ENCODE results near the gene ADGRB2. TPM values are rescaled to one million over a fixed set of nuclear protein-coding genes. Genes with fewer than 3 reads are reported as not detected.
A peak's percentile ranks its signal among the peaks of the same experiment; 100 is the strongest.

ADGRB2 gene
- total RNA-seq, 1 donor from 2014 or later: 0.40 TPM

DNA sequence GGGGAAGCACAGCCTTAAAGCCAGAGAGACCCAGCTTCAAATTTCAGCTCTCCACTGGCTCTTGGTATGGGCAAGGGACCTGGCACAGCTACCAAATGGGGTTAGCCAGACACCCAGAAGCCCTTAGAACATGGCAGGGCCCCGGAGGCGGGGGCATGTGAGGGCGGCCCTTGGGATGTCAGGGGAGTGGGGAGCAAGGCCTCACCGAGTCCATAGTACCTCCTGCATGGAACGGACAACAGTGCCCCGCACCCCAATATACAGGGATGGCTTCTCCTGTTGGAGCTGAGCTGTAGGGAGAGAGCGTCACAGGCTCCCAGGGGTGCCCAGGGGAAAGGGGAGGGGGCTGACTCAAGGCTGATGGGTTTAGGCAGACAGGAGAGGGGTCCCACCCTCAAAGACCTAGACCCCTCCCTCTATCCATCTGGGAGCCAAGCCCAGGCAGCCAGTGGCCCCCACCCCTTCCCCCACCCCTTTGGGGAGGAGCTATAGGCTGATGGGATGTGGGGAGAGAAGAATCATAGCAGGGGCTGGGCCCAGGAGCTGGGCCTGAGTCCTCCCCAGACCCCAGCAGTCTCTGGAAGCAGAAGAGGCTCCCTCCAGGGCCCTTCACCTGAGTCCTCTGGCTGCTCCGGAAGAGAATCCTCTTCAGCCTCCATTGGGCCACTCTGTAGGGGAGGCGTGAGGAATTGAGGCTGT is 35.2 kb upstream of the ADGRB2 start:
- no peaks in the 10 kb centered on the region for H3K36me3 Mint-ChIP-seq (ENCODE audit: low read depth)
- peaks cover 10% of the 10 kb centered on the region for H3K4me1 Mint-ChIP-seq
- DNase-seq: no peak
- intact Hi-C loops (cut with micrococcal nuclease): no loop called here
- H3K27ac Mint-ChIP-seq: no peak overlapping the region
- peaks cover 10% of the 10 kb centered on the region for H3K27me3 Mint-ChIP-seq
- H3K9me3 Mint-ChIP-seq: no peaks in the 10 kb centered on the region
- H3K4me3 Mint-ChIP-seq: no peak overlapping the region

DNA sequence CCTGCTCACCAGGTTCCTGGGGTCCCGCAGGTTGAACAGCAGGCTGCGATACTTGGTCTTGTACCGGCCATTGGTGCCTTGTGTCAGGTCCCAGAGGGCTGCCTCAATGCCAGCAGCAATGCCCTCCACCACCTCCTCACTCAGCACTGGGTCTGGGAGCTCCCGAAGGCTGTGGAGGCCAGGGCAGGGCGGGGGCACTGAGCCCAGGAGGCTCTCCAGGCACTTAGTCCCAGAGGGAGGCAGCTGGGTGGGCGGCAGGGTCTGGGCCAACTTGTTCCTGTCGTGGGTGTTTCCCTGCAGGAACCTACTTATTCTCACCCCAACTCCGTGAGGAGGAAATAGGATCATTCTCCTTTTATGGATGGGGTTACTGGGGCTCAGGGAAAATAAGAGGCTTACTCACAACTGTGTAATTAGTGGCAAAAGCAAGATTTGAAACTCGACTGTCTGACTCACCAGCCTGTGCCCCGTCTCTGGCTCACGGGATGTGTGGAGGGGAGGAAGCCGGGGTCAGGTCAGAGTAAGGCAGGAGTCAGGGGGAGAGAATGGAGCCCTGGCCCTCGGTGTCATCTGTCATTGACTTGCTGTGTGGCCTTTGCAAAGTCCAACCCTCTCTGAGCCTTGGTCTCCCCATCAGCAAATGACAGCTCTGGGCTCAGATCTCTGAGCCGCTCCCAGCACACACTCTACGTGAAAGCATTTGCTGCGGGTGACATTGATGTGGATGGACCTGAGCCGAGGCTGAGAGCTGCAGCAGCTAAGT is 34.5 kb upstream of the ADGRB2 start:
- H3K27ac Mint-ChIP-seq: peak overlapping the region; percentile 63
- H3K27me3 Mint-ChIP-seq: peaks cover 9% of the 10 kb centered on the region
- no peaks in the 10 kb centered on the region for H3K9me3 Mint-ChIP-seq
- no peak for DNase-seq
- peaks cover 10% of the 10 kb centered on the region for H3K4me1 Mint-ChIP-seq
- intact Hi-C loops (cut with micrococcal nuclease): no loop called here
- no peak overlapping the region for H3K4me3 Mint-ChIP-seq
- no peaks in the 10 kb centered on the region for H3K36me3 Mint-ChIP-seq (ENCODE audit: low read depth)

DNA sequence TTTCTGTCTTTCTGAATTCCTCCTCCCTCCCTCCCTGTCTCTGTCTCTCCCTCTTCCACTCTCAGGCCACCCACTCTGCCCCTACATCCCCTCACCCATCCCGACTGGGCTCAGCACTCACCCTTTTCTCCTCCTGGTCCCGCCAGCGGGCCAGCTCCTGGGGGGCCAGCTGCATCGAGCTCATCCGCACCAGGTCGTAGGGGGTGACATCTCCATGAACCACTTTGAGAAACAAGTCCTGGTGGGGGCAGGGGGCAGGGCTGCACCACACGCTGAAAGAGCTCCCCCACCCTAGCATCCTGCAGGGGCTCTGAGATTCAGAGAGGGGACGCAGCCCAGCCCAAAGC is 33.9 kb upstream of the ADGRB2 start:
- peaks cover 7% of the 10 kb centered on the region for H3K27me3 Mint-ChIP-seq
- no peaks in the 10 kb centered on the region for H3K36me3 Mint-ChIP-seq (ENCODE audit: low read depth)
- intact Hi-C loops (cut with micrococcal nuclease): no loop called here
- no peak overlapping the region for H3K27ac Mint-ChIP-seq
- peaks cover 7% of the 10 kb centered on the region for H3K4me1 Mint-ChIP-seq
- no peak for DNase-seq
- H3K9me3 Mint-ChIP-seq: no peaks in the 10 kb centered on the region
- no peak overlapping the region for H3K4me3 Mint-ChIP-seq

DNA sequence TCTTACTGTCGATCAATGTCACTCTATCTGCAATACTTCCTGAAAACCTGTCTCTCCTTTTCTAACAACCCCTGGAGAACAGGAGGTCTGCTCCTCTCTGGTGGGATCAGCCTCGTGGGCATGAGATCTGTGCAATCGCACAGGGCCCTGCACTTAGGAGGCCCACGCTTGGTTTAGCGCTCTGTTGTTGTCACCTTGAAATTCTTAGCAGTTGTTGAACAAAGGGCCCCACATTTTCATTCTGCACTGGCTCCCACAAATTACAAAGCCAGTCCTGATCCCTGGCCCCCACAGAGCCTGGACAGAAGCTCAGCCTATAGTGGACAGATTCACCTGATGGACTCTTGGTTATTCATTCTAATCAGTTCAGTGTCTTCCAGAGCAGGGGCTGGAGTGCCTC is 33.1 kb upstream of the ADGRB2 start:
- intact Hi-C loops (cut with micrococcal nuclease): no loop called here
- DNase-seq: no peak
- no peak overlapping the region for H3K4me3 Mint-ChIP-seq
- H3K27me3 Mint-ChIP-seq: peaks cover 5% of the 10 kb centered on the region
- no peaks in the 10 kb centered on the region for H3K9me3 Mint-ChIP-seq
- peaks cover under 1% of the 10 kb centered on the region for H3K4me1 Mint-ChIP-seq
- H3K27ac Mint-ChIP-seq: no peak overlapping the region
- H3K36me3 Mint-ChIP-seq (ENCODE audit: low read depth): no peaks in the 10 kb centered on the region

DNA sequence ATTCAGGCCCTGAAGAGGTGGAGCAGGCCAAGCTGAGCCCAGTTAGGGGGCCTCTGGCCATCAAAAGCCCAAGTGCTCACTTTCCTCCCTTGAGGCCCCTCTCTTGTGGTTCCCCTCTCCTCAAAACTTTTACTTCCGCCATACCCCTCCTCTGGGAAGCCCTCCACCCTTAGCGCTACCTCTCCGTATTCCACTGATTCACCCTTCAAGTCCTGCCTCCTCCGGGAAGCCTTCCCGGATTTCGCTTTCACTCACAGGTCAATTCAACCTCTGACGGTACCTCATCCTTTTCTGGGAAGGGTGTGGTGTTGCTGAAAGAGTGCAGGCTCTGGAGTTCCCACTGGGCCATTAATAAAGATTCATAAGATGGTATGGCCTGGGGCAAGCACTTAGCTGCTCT is 32.6 kb upstream of the ADGRB2 start:
- Mint-ChIP-seq H3K9me3 (no peaks in the 10 kb centered on the region), H3K27ac (no peak overlapping the region), H3K27me3 (peaks cover 7% of the 10 kb centered on the region), H3K4me3 (no peak overlapping the region), H3K4me1 (no peaks in the 10 kb centered on the region), H3K36me3 (ENCODE audit: low read depth) (no peaks in the 10 kb centered on the region)
- intact Hi-C loops (cut with micrococcal nuclease): no loop called here
- DNase-seq: no peak

DNA sequence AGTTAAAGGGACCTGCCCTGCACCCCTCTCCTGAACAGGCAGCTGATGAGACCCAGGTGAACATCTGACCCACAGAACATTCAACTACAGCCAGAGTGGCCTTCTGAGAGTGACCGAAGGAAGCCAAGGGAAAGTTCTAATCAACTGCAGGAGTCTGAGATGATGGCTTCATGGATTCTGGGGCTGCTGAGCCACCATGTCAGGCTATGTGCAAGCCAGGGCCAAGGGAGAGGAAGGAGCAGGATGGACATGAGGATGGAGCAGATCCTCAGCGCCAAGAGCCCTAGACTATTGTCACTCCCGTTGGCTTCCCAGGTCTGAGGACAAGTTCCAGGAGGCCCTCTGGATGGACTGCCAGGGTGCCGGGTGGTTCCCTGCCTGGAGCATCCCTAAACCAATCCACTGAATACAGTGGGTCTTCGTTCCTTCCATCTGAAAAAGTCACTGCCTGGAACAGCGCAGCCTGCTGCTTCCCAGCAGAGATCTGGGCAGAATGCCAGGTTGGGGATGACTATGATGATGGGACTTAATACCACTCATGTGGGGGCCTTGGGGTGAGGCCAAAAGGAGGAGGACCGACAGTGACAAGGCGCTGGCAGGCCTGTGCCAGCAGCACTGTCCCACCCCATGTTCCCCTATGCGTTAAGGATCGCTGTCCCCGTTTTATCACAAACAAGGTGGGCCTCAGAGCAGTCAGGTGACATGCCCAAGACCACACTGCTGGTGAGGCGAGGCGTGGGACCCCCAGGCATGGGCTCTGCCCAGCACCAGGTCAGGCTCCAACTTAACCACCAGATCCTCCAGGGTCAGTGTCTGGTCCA is 31.9 kb upstream of the ADGRB2 start:
- Mint-ChIP-seq H3K9me3 (no peaks in the 10 kb centered on the region), H3K4me1 (no peaks in the 10 kb centered on the region), H3K27me3 (peaks cover 7% of the 10 kb centered on the region), H3K27ac (no peak overlapping the region), H3K4me3 (no peak overlapping the region), H3K36me3 (ENCODE audit: low read depth) (no peaks in the 10 kb centered on the region)
- intact Hi-C loops (cut with micrococcal nuclease): no loop called here
- no peak for DNase-seq

DNA sequence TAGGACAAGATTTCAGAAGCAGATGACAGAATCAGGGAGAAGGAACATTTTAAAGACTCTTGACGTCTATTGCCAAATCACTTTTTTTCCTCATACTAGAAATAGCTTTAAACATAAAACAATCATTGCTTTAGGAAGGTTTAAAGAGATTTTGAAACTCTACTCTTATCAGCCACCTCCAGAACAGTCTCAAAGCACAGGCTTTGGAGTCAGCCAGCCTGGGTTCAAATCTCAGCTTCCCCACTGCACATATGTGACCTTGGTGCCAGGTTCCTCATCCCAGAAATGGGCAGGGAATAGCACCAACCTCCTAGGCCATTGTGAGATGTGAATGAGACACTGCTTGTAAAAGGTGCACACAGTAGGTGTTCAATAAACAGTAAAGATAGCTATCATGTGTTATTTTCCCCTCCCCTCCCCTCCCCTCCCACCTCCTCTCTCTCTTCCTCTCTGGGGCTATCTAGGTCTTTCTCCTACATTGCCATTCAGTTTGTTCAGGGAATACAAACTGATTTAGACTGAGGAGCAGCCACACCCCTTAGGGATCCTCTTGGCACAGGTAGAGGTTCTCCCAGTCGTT is 31.0 kb upstream of the ADGRB2 start:
- H3K36me3 Mint-ChIP-seq (ENCODE audit: low read depth): no peaks in the 10 kb centered on the region

DNA sequence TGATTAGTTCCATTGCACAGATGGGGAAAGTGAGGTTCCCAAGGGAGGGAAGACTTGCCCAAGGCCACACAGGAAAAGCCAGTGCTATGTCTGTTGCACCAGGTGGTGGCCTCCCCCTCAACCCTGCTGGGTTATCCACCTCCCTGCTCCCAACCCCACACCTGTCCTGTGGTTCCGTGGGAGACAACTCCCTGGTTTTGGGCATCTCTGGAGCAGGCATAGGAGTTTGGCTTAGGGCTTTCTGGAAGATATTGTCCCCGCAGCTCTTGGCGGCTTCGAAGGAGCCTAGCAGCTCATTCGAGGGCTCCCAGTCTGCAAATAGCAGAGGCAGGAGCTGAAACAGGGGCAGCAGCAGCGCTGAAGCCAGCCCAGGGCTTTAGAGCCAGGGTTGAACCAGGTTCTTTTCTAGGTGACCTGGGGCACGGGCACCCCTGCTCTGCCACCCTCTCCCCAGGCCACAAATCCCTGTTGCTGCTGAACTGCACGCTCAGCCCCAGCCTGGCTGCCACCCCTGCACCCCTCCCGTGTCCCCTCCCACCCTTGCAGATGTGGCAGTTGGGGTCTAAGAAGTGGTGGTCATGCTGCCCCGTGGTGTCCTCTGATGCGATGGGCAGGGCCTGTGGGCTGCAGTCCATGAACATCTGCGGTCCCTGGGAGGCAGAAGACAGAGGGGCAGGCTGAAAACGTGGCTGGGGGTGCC is 29.6 kb upstream of the ADGRB2 start:
- peaks cover 7% of the 10 kb centered on the region for H3K27me3 Mint-ChIP-seq
- H3K36me3 Mint-ChIP-seq (ENCODE audit: low read depth): no peaks in the 10 kb centered on the region
- DNase-seq: no peak
- intact Hi-C loops (cut with micrococcal nuclease): no loop called here
- H3K9me3 Mint-ChIP-seq: no peaks in the 10 kb centered on the region
- H3K4me1 Mint-ChIP-seq: peaks cover 5% of the 10 kb centered on the region
- no peak overlapping the region for H3K27ac Mint-ChIP-seq
- H3K4me3 Mint-ChIP-seq: no peak overlapping the region

More for the DNA sequence above, 31.0 kb upstream of the ADGRB2 start:
- Mint-ChIP-seq H3K4me3 (no peak overlapping the region), H3K4me1 (no peaks in the 10 kb centered on the region), H3K9me3 (no peaks in the 10 kb centered on the region), H3K27ac (no peak overlapping the region), H3K27me3 (peaks cover 7% of the 10 kb centered on the region)
- DNase-seq: no peak
- intact Hi-C loops (cut with micrococcal nuclease): no loop called here

DNA sequence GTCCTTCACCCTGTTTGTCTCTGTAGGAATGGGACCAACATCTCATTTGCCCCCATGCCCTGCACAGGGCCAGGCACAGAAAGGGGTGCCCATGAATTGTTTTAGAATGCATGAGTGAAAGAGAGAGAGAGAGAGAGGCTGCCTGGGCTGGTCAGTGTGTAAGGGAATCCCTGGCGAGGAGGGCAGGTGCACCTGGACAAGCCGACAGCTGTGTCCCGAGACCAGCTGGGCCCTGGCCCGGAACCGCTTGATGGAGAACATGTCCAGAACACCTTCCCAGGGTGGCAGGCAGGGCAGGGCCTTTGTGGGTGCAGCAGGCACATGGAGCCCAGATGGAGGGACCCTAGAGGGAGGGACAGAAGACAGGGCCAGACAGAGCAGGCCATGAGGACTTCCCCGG is 28.9 kb upstream of the ADGRB2 start:
- no peaks in the 10 kb centered on the region for H3K36me3 Mint-ChIP-seq (ENCODE audit: low read depth)
- intact Hi-C loops (cut with micrococcal nuclease): no loop called here
- no peak overlapping the region for H3K4me3 Mint-ChIP-seq
- H3K4me1 Mint-ChIP-seq: peaks cover 7% of the 10 kb centered on the region
- H3K9me3 Mint-ChIP-seq: no peaks in the 10 kb centered on the region
- H3K27me3 Mint-ChIP-seq: peaks cover 7% of the 10 kb centered on the region
- DNase-seq: no peak
- no peak overlapping the region for H3K27ac Mint-ChIP-seq

DNA sequence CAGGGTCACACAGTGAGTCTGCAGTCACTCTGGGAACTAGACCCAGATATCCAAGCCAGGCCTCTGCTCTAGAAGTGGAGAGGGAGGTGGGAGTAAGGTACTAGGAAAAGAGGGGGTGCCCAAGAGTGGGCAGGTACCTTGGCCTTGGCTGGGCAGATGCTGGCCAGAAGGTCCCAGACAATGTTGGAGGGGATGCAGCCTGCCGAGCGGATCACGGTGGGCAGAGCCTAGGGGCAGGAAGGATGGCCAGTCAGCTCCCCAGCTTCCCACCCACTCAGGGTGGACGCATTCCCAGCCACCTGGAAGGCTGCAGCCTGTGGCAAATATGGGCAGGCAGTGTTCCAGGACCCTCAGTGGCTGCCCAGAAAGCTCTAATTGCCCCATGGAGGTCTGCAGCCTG is 28.4 kb upstream of the ADGRB2 start:
- Mint-ChIP-seq H3K4me3 (no peak overlapping the region), H3K27ac (no peak overlapping the region), H3K36me3 (ENCODE audit: low read depth) (no peaks in the 10 kb centered on the region), H3K9me3 (no peaks in the 10 kb centered on the region), H3K4me1 (peaks cover 12% of the 10 kb centered on the region), H3K27me3 (peaks cover 7% of the 10 kb centered on the region)
- intact Hi-C loops (cut with micrococcal nuclease): no loop called here
- no peak for DNase-seq

DNA sequence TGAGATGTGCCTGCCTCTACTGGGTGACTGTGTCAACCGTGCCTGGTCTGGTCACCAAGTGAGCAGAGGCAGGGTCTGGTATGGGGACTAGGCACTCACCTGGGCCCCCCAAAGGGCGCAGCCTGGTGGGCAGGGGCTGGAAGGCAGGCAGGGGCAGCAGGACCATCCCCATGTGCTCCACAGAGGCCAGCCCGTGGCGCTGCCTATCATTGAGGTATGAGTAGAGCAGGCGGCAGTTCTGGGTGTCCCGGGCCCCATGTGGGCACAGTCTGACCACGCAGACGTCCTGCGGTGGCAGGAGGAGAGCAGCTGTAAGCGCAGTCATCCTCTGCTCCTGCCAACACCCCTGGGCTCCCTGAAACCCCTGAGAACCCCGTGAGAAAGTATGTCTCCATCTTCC is 28.0 kb upstream of the ADGRB2 start:
- H3K27me3 Mint-ChIP-seq: peaks cover 7% of the 10 kb centered on the region
- H3K9me3 Mint-ChIP-seq: no peaks in the 10 kb centered on the region
- H3K27ac Mint-ChIP-seq: no peak overlapping the region
- no peaks in the 10 kb centered on the region for H3K36me3 Mint-ChIP-seq (ENCODE audit: low read depth)
- H3K4me1 Mint-ChIP-seq: peaks cover 13% of the 10 kb centered on the region
- no peak for DNase-seq
- intact Hi-C loops (cut with micrococcal nuclease): no loop called here
- H3K4me3 Mint-ChIP-seq: no peak overlapping the region

DNA sequence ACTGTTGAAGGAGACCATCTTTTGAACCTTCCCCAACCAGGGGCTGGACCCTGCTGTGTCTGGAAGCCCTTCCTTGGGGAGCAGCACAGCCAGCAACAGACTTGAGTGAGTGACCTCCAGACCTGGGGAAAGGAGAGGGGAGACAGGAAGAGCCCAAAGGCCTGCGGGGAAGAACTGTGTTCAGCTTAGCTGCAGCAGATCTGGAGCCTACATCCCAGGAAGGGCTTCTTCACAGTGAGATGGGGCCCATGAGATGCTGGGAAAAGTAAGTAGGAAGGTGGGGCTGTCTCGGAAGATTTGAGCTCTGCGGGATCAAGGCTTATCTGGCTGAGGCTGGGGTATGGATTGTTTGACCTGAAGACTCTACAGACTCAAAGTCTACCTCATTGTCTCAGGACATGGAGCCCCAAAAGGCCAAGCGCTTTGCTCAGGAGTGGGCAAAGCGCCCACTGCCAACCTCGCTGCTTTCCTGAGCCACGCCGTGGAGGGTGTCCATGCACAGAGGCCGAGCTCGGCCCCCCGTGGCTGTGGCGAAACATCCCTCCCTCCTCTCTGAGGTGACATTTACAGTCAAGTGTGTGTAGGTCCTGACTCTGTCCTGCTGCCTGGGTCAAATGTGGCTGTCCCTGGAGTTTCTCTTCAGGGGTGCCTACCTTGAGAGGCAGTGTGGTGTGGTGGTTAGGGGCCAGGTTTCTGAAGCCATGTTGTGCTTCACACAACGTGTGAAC is 27.2 kb upstream of the ADGRB2 start:
- Mint-ChIP-seq H3K27ac (no peak overlapping the region), H3K36me3 (ENCODE audit: low read depth) (no peaks in the 10 kb centered on the region), H3K9me3 (no peaks in the 10 kb centered on the region), H3K27me3 (peaks cover 7% of the 10 kb centered on the region), H3K4me3 (no peak overlapping the region), H3K4me1 (peaks cover 13% of the 10 kb centered on the region)
- intact Hi-C loops (cut with micrococcal nuclease): no loop called here
- DNase-seq: no peak

DNA sequence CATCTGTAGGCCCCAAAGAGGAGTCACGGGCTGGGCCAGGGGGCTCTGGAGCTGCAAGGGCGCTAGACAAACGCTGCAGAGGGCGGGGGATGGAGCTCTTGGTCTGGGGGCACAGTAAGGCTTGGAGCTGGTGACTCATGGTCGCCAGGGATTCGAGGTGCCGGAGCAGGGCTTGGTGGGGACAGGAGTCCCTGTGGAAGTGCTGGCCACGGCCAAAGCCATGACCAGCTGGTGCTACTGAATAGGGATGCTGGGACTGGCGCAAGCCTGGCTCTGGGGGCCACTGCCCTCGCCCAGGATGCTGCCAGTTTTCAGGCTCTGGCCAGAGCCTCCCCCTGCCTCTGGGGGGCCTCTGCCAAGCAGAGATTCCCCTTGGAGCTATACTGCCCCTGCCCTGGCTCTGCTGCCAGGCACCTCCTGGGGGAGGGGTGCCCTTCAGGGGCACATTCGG is 26.5 kb upstream of the ADGRB2 start:
- Mint-ChIP-seq H3K27ac (no peak overlapping the region), H3K27me3 (peaks cover 5% of the 10 kb centered on the region), H3K9me3 (no peaks in the 10 kb centered on the region), H3K4me3 (no peak overlapping the region), H3K36me3 (ENCODE audit: low read depth) (no peaks in the 10 kb centered on the region), H3K4me1 (peaks cover 13% of the 10 kb centered on the region)
- no peak for DNase-seq
- intact Hi-C loops (cut with micrococcal nuclease): no loop called here
